ENCODE data around the gene ABCA3.

Gene ABCA3

DNA sequence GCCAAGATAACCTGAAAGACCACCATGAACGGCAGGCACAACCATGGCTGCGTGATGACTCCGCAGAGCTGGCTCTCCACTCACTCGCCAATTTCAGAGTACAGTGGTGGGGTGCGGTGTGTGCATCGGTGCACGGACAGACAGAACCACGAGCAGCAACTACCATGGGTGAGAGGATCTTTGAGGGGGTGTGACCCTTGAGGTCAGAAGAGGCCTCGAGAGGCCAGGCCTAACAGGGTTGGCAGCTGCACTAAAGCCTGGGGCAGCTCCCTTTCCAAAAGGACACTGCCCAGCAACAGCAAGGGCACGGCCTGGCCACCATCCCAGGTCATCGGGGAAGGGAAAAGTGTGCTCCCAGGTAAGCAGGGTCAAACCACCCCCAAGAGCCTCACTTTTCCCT lies 87.2 kb downstream of the ABCA3 start:
- TF ChIP-seq, protein P1, sequence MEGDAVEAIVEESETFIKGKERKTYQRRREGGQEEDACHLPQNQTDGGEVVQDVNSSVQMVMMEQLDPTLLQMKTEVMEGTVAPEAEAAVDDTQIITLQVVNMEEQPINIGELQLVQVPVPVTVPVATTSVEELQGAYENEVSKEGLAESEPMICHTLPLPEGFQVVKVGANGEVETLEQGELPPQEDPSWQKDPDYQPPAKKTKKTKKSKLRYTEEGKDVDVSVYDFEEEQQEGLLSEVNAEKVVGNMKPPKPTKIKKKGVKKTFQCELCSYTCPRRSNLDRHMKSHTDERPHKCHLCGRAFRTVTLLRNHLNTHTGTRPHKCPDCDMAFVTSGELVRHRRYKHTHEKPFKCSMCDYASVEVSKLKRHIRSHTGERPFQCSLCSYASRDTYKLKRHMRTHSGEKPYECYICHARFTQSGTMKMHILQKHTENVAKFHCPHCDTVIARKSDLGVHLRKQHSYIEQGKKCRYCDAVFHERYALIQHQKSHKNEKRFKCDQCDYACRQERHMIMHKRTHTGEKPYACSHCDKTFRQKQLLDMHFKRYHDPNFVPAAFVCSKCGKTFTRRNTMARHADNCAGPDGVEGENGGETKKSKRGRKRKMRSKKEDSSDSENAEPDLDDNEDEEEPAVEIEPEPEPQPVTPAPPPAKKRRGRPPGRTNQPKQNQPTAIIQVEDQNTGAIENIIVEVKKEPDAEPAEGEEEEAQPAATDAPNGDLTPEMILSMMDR (conservative IDR thresholded peaks at IDR 0.05; ENCODE audit: control insufficient read depth, insufficient read depth, low read depth, low read length), result no peak
- no peak overlapping the region for H3K4me3 ChIP-seq (ENCODE audit: control insufficient read depth, low read depth, low read length)
- no peak for DNase-seq (ENCODE audit: low read depth)

DNA sequence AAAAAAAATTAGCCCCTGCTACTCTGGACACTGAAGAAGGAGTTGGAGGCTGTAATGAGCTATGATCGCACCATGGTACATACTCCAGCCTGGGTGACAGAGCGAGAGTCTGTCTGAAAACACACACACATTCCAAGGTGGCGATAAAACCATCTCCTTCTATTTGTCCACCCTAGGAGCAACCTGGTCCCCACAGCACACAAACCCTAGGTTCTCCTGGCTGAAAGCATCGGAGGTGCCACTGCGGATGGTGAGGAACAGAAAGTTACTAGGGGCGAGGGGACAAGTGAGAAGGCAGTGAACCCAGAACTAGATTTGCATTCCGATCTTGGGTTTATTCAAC lies 87.8 kb downstream of the ABCA3 start:
- TF ChIP-seq, protein P1 (conservative IDR thresholded peaks at IDR 0.05; ENCODE audit: control insufficient read depth, insufficient read depth, low read depth, low read length), result no peak
- DNase-seq (ENCODE audit: low read depth), result no peak
- H3K4me3 ChIP-seq (ENCODE audit: control insufficient read depth, low read depth, low read length), result no peak overlapping the region

DNA sequence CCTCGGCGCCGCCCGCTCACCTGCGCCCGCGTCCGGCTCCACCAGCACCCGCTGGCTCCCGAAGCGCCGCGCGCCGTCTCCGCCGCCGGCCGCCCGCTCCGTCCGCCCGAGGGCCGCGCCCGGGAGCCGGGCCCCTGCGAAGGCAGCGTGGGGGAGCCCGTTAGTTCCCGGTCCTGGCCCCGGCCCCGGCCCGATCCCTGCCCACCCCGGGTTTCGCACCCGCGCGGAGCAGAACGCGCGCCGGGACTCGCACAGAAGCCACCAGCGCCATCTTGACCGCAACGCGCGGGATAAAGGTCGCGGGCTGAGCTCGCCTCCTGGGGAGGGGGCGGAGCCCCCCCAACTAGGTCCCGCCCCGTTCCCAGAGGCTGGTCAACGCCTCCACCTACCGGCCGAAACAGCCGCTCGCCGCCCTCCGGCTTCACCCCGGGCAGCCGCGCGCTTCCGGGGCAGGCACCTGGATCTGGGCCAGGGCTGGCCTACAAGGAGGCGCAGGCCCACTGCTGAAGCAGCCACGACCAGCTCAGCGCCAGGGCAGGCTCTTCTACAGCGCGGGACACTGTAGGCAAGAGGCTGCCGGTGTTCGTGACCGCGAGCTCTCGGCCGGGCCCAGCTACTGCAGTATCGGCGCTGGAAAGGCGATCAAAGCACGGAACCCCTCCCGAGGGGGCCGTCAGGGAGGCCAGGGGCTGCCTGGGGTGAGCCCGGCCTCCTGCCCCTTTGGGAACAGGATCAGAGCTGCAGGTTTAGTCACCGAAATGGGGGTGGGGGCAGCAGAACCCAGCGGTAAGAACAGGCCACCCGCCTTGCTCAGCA lies 89.0 kb downstream of the ABCA3 start, which contains the start of gene ECI1:
Gene ECI1, minus strand, starts transcription at position 292 of the 816 bp plus-strand sequence. Its CDS starts 21 bp downstream, at position 271.
- H3K4me3 ChIP-seq (ENCODE audit: control insufficient read depth, low read depth, low read length), result peak within 1 kb of the TSS; percentile 66
- TF ChIP-seq, protein P1 (conservative IDR thresholded peaks at IDR 0.05; ENCODE audit: control insufficient read depth, insufficient read depth, low read depth, low read length), result peak; percentile 47
- peak; percentile 93 for DNase-seq (ENCODE audit: low read depth)

DNA sequence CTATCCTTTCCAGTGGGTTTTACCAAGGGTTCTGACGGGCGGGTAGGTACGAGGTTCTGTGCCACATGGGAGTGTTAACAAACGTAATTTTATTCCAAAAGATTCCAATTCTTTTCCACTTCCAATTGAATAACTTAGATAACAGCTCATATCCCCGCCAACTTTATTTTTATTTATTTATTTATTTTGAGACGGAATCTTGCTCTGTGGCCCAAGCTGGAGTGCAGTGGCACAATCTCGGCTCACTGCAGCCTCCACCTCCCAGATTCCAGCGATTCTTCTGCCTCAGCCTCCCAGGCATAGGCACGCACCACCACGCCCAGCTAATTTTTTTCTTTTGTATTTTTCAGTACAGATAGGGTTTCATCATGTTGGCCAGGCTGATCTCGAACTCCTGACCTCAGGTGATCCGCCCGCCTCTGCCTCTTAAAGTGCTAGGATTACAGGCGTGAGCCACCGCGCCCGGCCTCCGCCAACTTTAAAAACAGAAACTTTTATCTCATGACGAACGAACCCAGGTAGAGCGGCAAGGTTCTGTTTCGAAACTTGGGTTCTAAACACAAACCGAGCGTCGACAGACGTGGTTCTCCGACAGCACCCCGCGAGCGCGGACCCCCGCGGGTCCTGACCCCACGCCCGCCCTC lies 89.8 kb downstream of the ABCA3 start:
- TF ChIP-seq, protein P1 (conservative IDR thresholded peaks at IDR 0.05; ENCODE audit: control insufficient read depth, insufficient read depth, low read depth, low read length), result no peak
- no peak for DNase-seq (ENCODE audit: low read depth)
- H3K4me3 ChIP-seq (ENCODE audit: control insufficient read depth, low read depth, low read length), result peak overlapping the region; percentile 66

DNA sequence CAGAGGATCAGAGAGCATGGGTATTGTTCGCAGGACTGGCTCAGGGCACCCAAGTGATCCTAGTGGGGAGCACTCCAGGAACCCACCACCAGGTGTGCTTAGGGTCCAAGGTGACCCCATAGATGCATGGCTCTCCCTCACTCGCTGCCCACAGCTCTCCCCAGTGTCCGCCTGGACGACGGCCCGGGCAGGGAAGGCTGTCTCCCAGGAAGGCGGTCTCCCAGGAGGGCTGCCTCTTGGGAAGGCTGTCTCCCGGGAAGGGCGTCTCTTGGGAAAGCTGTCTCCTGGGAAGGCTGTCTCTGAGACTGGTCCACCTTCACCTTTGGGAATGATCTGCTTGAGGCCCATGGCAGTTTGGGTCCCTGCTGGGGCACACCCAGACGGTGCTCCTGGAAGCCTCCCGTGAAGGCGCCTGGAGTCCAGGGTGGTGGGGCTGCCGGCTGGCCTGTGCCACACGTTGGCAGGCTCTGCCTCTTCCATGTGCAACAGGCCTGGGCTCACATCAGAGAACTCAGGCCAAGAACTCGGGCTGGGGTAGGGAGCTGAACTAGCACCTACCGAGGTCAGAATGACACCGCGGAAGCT lies 94.1 kb downstream of the ABCA3 start:
- no peak for DNase-seq (ENCODE audit: low read depth)
- TF ChIP-seq, protein P1 (conservative IDR thresholded peaks at IDR 0.05; ENCODE audit: control insufficient read depth, insufficient read depth, low read depth, low read length), result no peak
- no peak overlapping the region for H3K4me3 ChIP-seq (ENCODE audit: control insufficient read depth, low read depth, low read length)

DNA sequence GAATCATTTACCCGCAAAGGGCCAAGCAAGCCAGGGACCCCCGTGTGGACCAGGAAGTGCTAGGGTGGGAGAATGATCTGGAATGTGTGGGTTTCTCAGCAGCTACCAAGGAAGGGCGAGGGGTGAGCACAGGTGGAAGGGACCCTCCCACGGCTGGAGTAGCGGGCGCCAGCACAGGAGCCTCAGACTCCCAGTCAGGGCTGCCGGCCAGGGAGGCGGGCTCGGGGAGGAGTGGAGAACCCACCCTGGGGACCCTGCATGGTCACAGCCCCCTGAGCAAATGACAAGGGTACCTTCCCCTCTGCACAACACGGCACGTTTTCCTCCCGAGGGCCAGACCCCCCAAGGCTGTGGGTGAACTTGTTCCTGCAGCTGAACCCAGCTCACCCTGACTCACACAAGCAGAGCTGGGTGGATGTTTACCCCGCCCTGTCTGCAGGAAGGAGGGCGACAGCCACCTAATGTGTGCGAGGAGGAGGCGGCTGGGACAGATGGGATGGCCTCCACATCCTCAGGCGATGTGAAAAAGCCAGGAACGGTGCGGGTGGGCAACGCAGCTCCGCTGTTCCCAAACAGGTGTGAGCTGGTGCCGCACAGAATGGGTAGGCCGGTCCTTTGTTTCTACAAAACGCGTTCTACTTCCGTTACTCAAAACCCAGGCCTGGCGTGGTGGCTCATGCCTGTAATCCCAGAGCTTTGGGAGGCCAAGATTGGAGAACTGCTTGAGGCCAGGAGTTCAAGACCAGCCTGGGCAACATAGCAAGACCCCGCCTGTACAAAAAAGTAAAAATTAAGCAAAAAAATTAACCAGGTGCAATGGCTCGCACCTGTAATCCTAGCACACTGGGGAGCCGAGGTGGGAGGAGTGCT lies 95.4 kb downstream of the ABCA3 start:
- no peak overlapping the region for H3K4me3 ChIP-seq (ENCODE audit: control insufficient read depth, low read depth, low read length)
- TF ChIP-seq, protein P1 (conservative IDR thresholded peaks at IDR 0.05; ENCODE audit: control insufficient read depth, insufficient read depth, low read depth, low read length), result no peak
- DNase-seq (ENCODE audit: low read depth), result no peak
